Liver (tissue), 10 donors: ENCODE measurements around the gene SCARB1. TPM values are rescaled to one million over a fixed set of nuclear protein-coding genes. Genes with fewer than 3 reads are reported as not detected.
A peak's percentile ranks its signal among the peaks of the same experiment; 100 is the strongest.

ENCODE experiments used
- DNase-seq: peaks from one replicate; pipeline ENCODE4 v3.0.0-alpha.2; 2017; ENCODE audit warnings: low spot score
- H3K27ac ChIP-seq, 2 donors: one replicate each; pipeline ENCODE4 v1.7.0; 2013; ENCODE audit warnings: inconsistent platforms in 2 of 2, low read length in 2 of 2, control low read depth in 1 of 2, low read depth in 1 of 2, mild to moderate bottlenecking in 1 of 2
- H3K27me3 ChIP-seq, 4 donors: one replicate each; pipeline versions ENCODE4 v1.6.1 to v1.7.0; 2013; ENCODE audit warnings: low read length in 3 of 4, inconsistent platforms in 1 of 4, mild to moderate bottlenecking in 1 of 4, moderate library complexity in 1 of 4; ENCODE audit not compliant: control insufficient read depth in 4 of 4, insufficient read depth in 4 of 4
- H3K36me3 ChIP-seq, 4 donors: one replicate each; pipeline versions ENCODE4 v1.6.1 to v1.7.0; 2013; ENCODE audit warnings: low read length in 3 of 4, mild to moderate bottlenecking in 3 of 4, low read depth in 1 of 4, moderate library complexity in 1 of 4; ENCODE audit not compliant: control insufficient read depth in 4 of 4, insufficient read depth in 3 of 4
- H3K4me1 ChIP-seq, 4 donors: one replicate each; pipeline versions ENCODE4 v1.6.1 to v1.7.0; 2013; ENCODE audit warnings: low read length in 3 of 4, mild to moderate bottlenecking in 3 of 4, moderate library complexity in 1 of 4; ENCODE audit not compliant: control insufficient read depth in 4 of 4, insufficient read depth in 4 of 4
- H3K4me3 ChIP-seq, 3 donors: one replicate each; pipeline versions ENCODE4 v1.6.1 to v1.7.0; 2013; ENCODE audit warnings: low read length in 3 of 3, control low read depth in 1 of 3, low read depth in 1 of 3, mild to moderate bottlenecking in 1 of 3
- H3K9ac ChIP-seq, 2 donors: one replicate each; pipeline ENCODE4 v1.7.0; 2013; ENCODE audit warnings: low read length in 2 of 2, mild to moderate bottlenecking in 2 of 2, moderate library complexity in 2 of 2, control low read depth in 1 of 2, low read depth in 1 of 2
- H3K9me3 ChIP-seq, 4 donors: one replicate each; pipeline versions ENCODE4 v1.6.1 to v1.7.0; 2013; ENCODE audit warnings: low read length in 3 of 4; ENCODE audit not compliant: control insufficient read depth in 4 of 4
- ATF3 ChIP-seq: IDR thresholded peaks from 2 replicates; pipeline ENCODE4 v1.6.1; 2016; ENCODE audit warnings: antibody characterized with exemption
- CTCF ChIP-seq: fragments of 150-350 bp; IDR thresholded peaks from 2 replicates; pipeline ENCODE4 v1.5.1; 2017; ENCODE audit warnings: improper control_type of control experiment, low read depth, low read length; ENCODE audit not compliant: missing input control
- EGR1 ChIP-seq, 2 donors: IDR thresholded peaks; 2 replicates each; pipeline ENCODE4 v1.6.1; 2016 to 2018; ENCODE audit warnings: antibody characterized with exemption in 2 of 2, low read depth in 2 of 2
- FOXA1 ChIP-seq: IDR thresholded peaks from 2 replicates; pipeline ENCODE4 v1.6.1; 2016; ENCODE audit warnings: antibody characterized with exemption
- FOXA2 ChIP-seq: IDR thresholded peaks from 2 replicates; pipeline ENCODE4 v1.6.1; 2016; ENCODE audit warnings: antibody characterized with exemption
- GABPA ChIP-seq, 2 donors: IDR thresholded peaks in 1 of 2; conservative IDR thresholded peaks in 1 of 2; 2 replicates each; pipeline ENCODE4 v1.6.1; 2016; ENCODE audit warnings: antibody characterized with exemption in 2 of 2, mild to moderate bottlenecking in 1 of 2, moderate library complexity in 1 of 2
- HNF4A ChIP-seq, 2 donors: conservative IDR thresholded peaks; 2 replicates each; pipeline ENCODE4 v1.6.1; 2016; ENCODE audit warnings: antibody characterized with exemption in 2 of 2, mild to moderate bottlenecking in 2 of 2
- HNF4G ChIP-seq: IDR thresholded peaks from 2 replicates; pipeline ENCODE4 v1.6.1; 2016; ENCODE audit warnings: antibody characterized with exemption
- JUND ChIP-seq, 2 donors: IDR thresholded peaks; 2 replicates each; pipeline ENCODE4 v1.6.1; 2016; ENCODE audit warnings: antibody characterized with exemption in 2 of 2
- MAX ChIP-seq: IDR thresholded peaks from 2 replicates; pipeline ENCODE4 v1.6.1; 2016; ENCODE audit warnings: antibody characterized with exemption
- NR2F2 ChIP-seq: IDR thresholded peaks from 2 replicates; pipeline ENCODE4 v1.6.1; 2016; ENCODE audit warnings: antibody characterized with exemption
- RAD21 ChIP-seq, 2 donors: IDR thresholded peaks; 2 replicates each; pipeline ENCODE4 v1.6.1; 2016; ENCODE audit warnings: antibody characterized with exemption in 2 of 2, mild to moderate bottlenecking in 2 of 2
- REST ChIP-seq: IDR thresholded peaks from 2 replicates; pipeline ENCODE4 v1.6.1; 2016; ENCODE audit warnings: antibody characterized with exemption, mild to moderate bottlenecking
- RXRA ChIP-seq, 2 donors: IDR thresholded peaks; 2 replicates each; pipeline ENCODE4 v1.6.1; 2017 to 2018; ENCODE audit warnings: antibody characterized with exemption in 2 of 2, mild to moderate bottlenecking in 1 of 2
- SP1 ChIP-seq: IDR thresholded peaks from 2 replicates; pipeline ENCODE4 v1.6.1; 2018; ENCODE audit warnings: antibody characterized with exemption, mild to moderate bottlenecking
- TAF1 ChIP-seq: conservative IDR thresholded peaks from 2 replicates; pipeline ENCODE4 v1.6.1; 2016; ENCODE audit warnings: antibody characterized with exemption, mild to moderate bottlenecking
- YY1 ChIP-seq: IDR thresholded peaks from 2 replicates; pipeline ENCODE4 v1.6.1; 2016; ENCODE audit warnings: antibody characterized with exemption, mild to moderate bottlenecking
- ZBTB33 ChIP-seq: IDR thresholded peaks from 2 replicates; pipeline ENCODE4 v1.6.1; 2016; ENCODE audit warnings: antibody characterized with exemption
- WGBS: extraction: QIAGEN DNeasy Blood & Tissue Kit; methylation state at CpG from one replicate; pipeline ENCODE4 v1.1.7; 2013; 5-methylcytosine and 5-hydroxymethylcytosine counted together
- polyA plus RNA-seq, 2 donors: library from polyadenylated mRNA; stranded (reverse) in 1 of 2; unstranded in 1 of 2; fragments of 200-250 nt in 1 of 2; fragments of >200 nt in 1 of 2; fragmentation: Nextera tagmentation in 1 of 2; extraction: Ambion mirVana in 1 of 2; gene quantifications; one replicate each; pipeline versions ENCODE4 v1.2.1 to v1.2.3, GENCODE V29; 2013 to 2015
- small RNA-seq: library from RNA; depleted of rRNA; stranded (forward); fragments of <200 nt; gene quantifications from one replicate; pipeline ENCODE3, GENCODE V24; 2014
- total RNA-seq, 2 donors: library from RNA; depleted of rRNA; stranded (reverse); fragments of >200 nt; gene quantifications; one replicate each; pipeline ENCODE4 v1.2.3, GENCODE V29; 2014
- donor health status: healthy.
- donor health status: healthy.
- donor health status: healthy.
- donor health status: healthy.
- donor health status: healthy.

The SCARB1 gene
- total and polyA plus RNA-seq, 4 donors = 85.3 to 289 (median 141) TPM

- WGBS = 29% methylated on average over 18 of the region's 18 CpGs
- no peak overlapping the region for H3K4me3 ChIP-seq
Measured at GRCh38 chr12:124727264-124727800, 136.3 kb downstream of the SCARB1 start.

More at GRCh38 chr12:124727264-124727800, 136.3 kb downstream of the SCARB1 start:
- Histone ChIP-seq H3K27me3 (no peaks in the 10 kb centered on the region), H3K36me3 (no peaks in the 10 kb centered on the region), H3K4me1 (peaks cover 7 to 30% (median 18%) of the 10 kb centered on the region in 4 donors), H3K27ac (peak overlapping the region; percentile 67 to 75), H3K9ac (no peak overlapping the region), H3K9me3 (no peaks in the 10 kb centered on the region)
- peak; percentile 93 to 97 for TF ChIP-seq HNF4A (conservative IDR thresholded peaks at IDR 0.05)
- TF ChIP-seq SP1 = peak; percentile 99
- TF ChIP-seq EGR1 (IDR thresholded peaks at IDR 0.05; ENCODE audit: low read depth in 2 of 2) = peak; percentile 78 to 95
- TF ChIP-seq NR2F2 = peak; percentile 74
- TF ChIP-seq GABPA (IDR thresholded peaks at IDR 0.05 in 1 of 2, conservative IDR thresholded peaks at IDR 0.05 in 1 of 2) = peak in 1 of 2 donors; percentile 74
- peak; percentile 87 for TF ChIP-seq YY1
- TF ChIP-seq HNF4G = peak; percentile 82
- peak; percentile 94 for TF ChIP-seq ZBTB33
- peak; percentile 98 to 100 for TF ChIP-seq RXRA (IDR thresholded peaks at IDR 0.05)
- TF ChIP-seq TAF1 = peak; percentile 68
- TF ChIP-seq JUND (IDR thresholded peaks at IDR 0.05) = peak; percentile 90 to 95
- TF ChIP-seq RAD21 (IDR thresholded peaks at IDR 0.05) = peak; percentile 72 to 80
- TF ChIP-seq MAX = peak; percentile 99
- TF ChIP-seq REST = peak; percentile 85
- peak; percentile 62 for TF ChIP-seq FOXA2
- TF ChIP-seq FOXA1 = peak; percentile 86
- peak; percentile 96 for TF ChIP-seq ATF3
- no peak for TF ChIP-seq CTCF
- DNase-seq = no peak

Small RNA genes lying within 50 kb of the gene (small RNA-seq; reads per million reads assigned to genes)
- not detected for gene RNU6-927P

Other genes with a start within 250 kb of the SCARB1 start
- 100 to 1,000 TPM; 503 to 624 TPM for gene UBC, start 50.8 kb upstream of the SCARB1 start, total RNA-seq
- gene UBC, start 50.8 kb upstream of the SCARB1 start, polyA plus RNA-seq = 100 to 1,000 TPM; 385 to 434 TPM
- gene DHX37, start 125.3 kb upstream of the SCARB1 start, total RNA-seq = 1 to 10 TPM; 6.9 to 8.6 TPM
- gene DHX37, start 125.3 kb upstream of the SCARB1 start, polyA plus RNA-seq = 1 to 10 TPM; 2.3 to 6.1 TPM
- gene BRI3BP, start 129.8 kb upstream of the SCARB1 start, total RNA-seq = 10 to 100 TPM in 1 of 2 donors, 1 to 10 TPM in 1; 6.0 to 15.3 TPM
- gene BRI3BP, start 129.8 kb upstream of the SCARB1 start, polyA plus RNA-seq = 1 to 10 TPM; 2.4 to 3.3 TPM
- 10 to 100 TPM in 1 of 2 donors, 1 to 10 TPM in 1; 8.5 to 13.6 TPM for gene AACS, start 201.6 kb upstream of the SCARB1 start, total RNA-seq
- gene AACS, start 201.6 kb upstream of the SCARB1 start, polyA plus RNA-seq = 1 to 10 TPM; 3.4 to 6.1 TPM